OCI-LY7 (cell line): Measurements from ENCODE around the gene JAM3. TPM values are rescaled to one million over a fixed set of nuclear protein-coding genes. Genes with fewer than 3 reads are reported as not detected.

ENCODE experiments used
- BruUV-seq: library from RNA; stranded (reverse); fragments of 400-500 nt; replicated peaks from 2 replicates; lab custom pipeline; 2021; lab: Mats Ljungman, UMichigan
- CTCF ChIA-PET: fragments of 300-600 bp; sonication (Branson Sonifier 250); formaldehyde crosslinking; loops from one replicate; lab custom pipeline; 2022; ENCODE audit warnings: antibody characterized with exemption; ENCODE audit not compliant: unreplicated experiment; lab: Charles Lee
- POLR2A ChIA-PET: fragments of 300-600 bp; sonication (Branson Sonifier 250); formaldehyde crosslinking; loops from one replicate; lab custom pipeline; 2022; ENCODE audit warnings: antibody characterized with exemption; lab: Charles Lee
- DNase-seq: peaks from one replicate; pipeline ENCODE4 v3.0.0-alpha.2; 2015; ENCODE audit warnings: low spot score
- H2AFZ ChIP-seq: fragments of 200-600 bp; sonication (generic), shearing (Covaris generic); 2 replicates; pipeline ENCODE4 v1.6.1; 2014; ENCODE audit warnings: mild to moderate bottlenecking, antibody characterized with exemption, low read length, moderate library complexity
- H3K27ac ChIP-seq: fragments of 200-600 bp; sonication (generic); 2 replicates; pipeline ENCODE4 v1.5.1; 2014; ENCODE audit warnings: mixed run types, low read depth, mild to moderate bottlenecking, moderate library complexity, low read length, inconsistent platforms; ENCODE audit not compliant: poor library complexity, severe bottlenecking
- H3K36me3 ChIP-seq: fragments of 200-600 bp; sonication (generic); 2 replicates; pipeline ENCODE4 v1.6.1; 2014; ENCODE audit warnings: mild to moderate bottlenecking, antibody characterized with exemption, low read length, moderate library complexity, mixed read lengths; ENCODE audit not compliant: insufficient read depth
- H3K4me1 ChIP-seq: fragments of 200-600 bp; sonication (generic); 2 replicates; pipeline ENCODE4 v1.5.1; 2014; ENCODE audit warnings: mild to moderate bottlenecking, low read length; ENCODE audit not compliant: insufficient read depth, poor library complexity, severe bottlenecking
- H3K4me2 ChIP-seq: fragments of 200-600 bp; sonication (generic); 2 replicates; pipeline ENCODE4 v1.6.1; 2014; ENCODE audit warnings: mild to moderate bottlenecking, low read length
- H3K4me3 ChIP-seq: fragments of 200-600 bp; sonication (generic); 2 replicates; pipeline ENCODE4 v1.5.1; 2014; ENCODE audit warnings: mild to moderate bottlenecking, low read depth, low read length; ENCODE audit not compliant: poor library complexity, severe bottlenecking
- H3K79me2 ChIP-seq: fragments of 200-600 bp; sonication (generic); 2 replicates; pipeline ENCODE4 v1.6.1; 2016; ENCODE audit warnings: low read depth, mild to moderate bottlenecking, low read length, moderate library complexity, mixed read lengths; ENCODE audit not compliant: insufficient read depth
- H3K9me2 ChIP-seq: fragments of 200-600 bp; sonication (generic); 2 replicates; pipeline ENCODE4 v1.6.1; 2016; ENCODE audit warnings: mild to moderate bottlenecking, low read length, mixed read lengths; ENCODE audit not compliant: insufficient read depth
- H3K9me3 ChIP-seq: fragments of 200-600 bp; sonication (generic); 2 replicates; pipeline ENCODE4 v1.6.1; 2014; ENCODE audit warnings: mild to moderate bottlenecking, mixed run types, low read length, mixed read lengths
- H4K20me1 ChIP-seq: fragments of 200-600 bp; sonication (generic); 2 replicates; pipeline ENCODE4 v1.6.1; 2014; ENCODE audit warnings: mild to moderate bottlenecking, antibody characterized with exemption, low read length, moderate library complexity, mixed read lengths; ENCODE audit not compliant: insufficient read depth
- CTCF ChIP-seq: fragments of 200-600 bp; sonication (generic); conservative IDR thresholded peaks from 2 replicates; pipeline ENCODE4 v1.5.1; 2014; ENCODE audit warnings: mild to moderate bottlenecking, antibody characterized with exemption, low read length, moderate library complexity, mixed read lengths
- EZH2phosphoT487 ChIP-seq: fragments of 200-600 bp; sonication (generic); IDR thresholded peaks from 2 replicates; pipeline ENCODE4 v1.6.1; 2018; ENCODE audit warnings: low read depth, borderline replicate concordance, mild to moderate bottlenecking, mixed run types, antibody characterized with exemption, low read length, moderate library complexity, mixed read lengths
- intact Hi-C: fragments of 100-400 bp; cut with micrococcal nuclease; formaldehyde crosslinking; loops from one replicate; pipeline ENCODE4 v1.10.0; 2022; ENCODE audit not compliant: unreplicated experiment
- total RNA-seq, 2 experiments: library from RNA; depleted of rRNA in 1 of 2; stranded (reverse); fragments of >200 nt in 1 of 2; shearing (Covaris generic) in 1 of 2; gene quantifications; 2 replicates each; pipeline ENCODE4 v1.2.3, GENCODE V29; 2014 to 2022

The JAM3 gene
- total RNA-seq, 2 experiments from 2014 or later = not detected

- Histone ChIP-seq H3K4me2 (no peak overlapping the region), H3K27ac (no peak overlapping the region), H3K4me1 (no peaks in the 10 kb centered on the region), H3K36me3 (no peaks in the 10 kb centered on the region), H3K79me2 (no peaks in the 10 kb centered on the region), H2AFZ (no peak overlapping the region), H3K9me3 (no peaks in the 10 kb centered on the region), H3K4me3 (no peak overlapping the region), H4K20me1 (no peaks in the 10 kb centered on the region), H3K9me2 (no peaks in the 10 kb centered on the region)
- no peak for DNase-seq
- ChIA-PET POLR2A (no interaction called here), CTCF (interaction anchor here (0.6 kb wide), 1 partner anchor 10 kb away, joined by 4 read pairs; no protein-coding TSS in a partner anchor)
- intact Hi-C loops = loop anchor here (5.0 kb wide), 1 partner anchor 113 kb away; no protein-coding TSS in a partner anchor
- no TSS peak for BruUV-seq
- TF ChIP-seq CTCF = no peak
- TF ChIP-seq EZH2phosphoT487 = no peak
These were observed 29.0 kb upstream of the JAM3 start for GRCh38 chr11:134039726-134040385.

- Histone ChIP-seq H2AFZ (no peak overlapping the region), H3K79me2 (no peaks in the 10 kb centered on the region), H3K4me3 (no peak overlapping the region), H3K9me3 (no peaks in the 10 kb centered on the region), H3K36me3 (no peaks in the 10 kb centered on the region), H3K4me2 (no peak overlapping the region), H3K9me2 (no peaks in the 10 kb centered on the region), H3K4me1 (no peaks in the 10 kb centered on the region), H3K27ac (no peak overlapping the region), H4K20me1 (no peaks in the 10 kb centered on the region)
- POLR2A ChIA-PET = interaction anchor here (0.6 to 0.7 kb wide), 2 partner anchors 11 to 35 kb away, joined by 3 read pairs; no protein-coding TSS in a partner anchor
- intact Hi-C loops = loop anchor here (5.0 kb wide), 1 partner anchor 113 kb away; no protein-coding TSS in a partner anchor
- CTCF ChIA-PET = interaction anchor here (0.6 kb wide), 1 partner anchor 10 kb away, joined by 4 read pairs; no protein-coding TSS in a partner anchor
- no TSS peak for BruUV-seq
- no peak for DNase-seq
- no peak for TF ChIP-seq EZH2phosphoT487
- no peak for TF ChIP-seq CTCF
These were observed 28.2 kb upstream of the JAM3 start for GRCh38 chr11:134040386-134041302.
